ENCODE measurements around the gene CSNK1D.

CSNK1D gene

GRCh38 chr17:82226809-82227628 lies 46.5 kb downstream of the CSNK1D start:
- no peak for DNase-seq

GRCh38 chr17:82226146-82226808 lies 47.2 kb downstream of the CSNK1D start:
- no peak for DNase-seq

- no peak for DNase-seq
Measured at GRCh38 chr17:82225368-82226029, 48.0 kb downstream of the CSNK1D start.

- DNase-seq: no peak
Measured at GRCh38 chr17:82224666-82225065, 48.8 kb downstream of the CSNK1D start.

- no peak for DNase-seq
Measured at GRCh38 chr17:82223517-82223916, 50.0 kb downstream of the CSNK1D start.

- DNase-seq: no peak
Measured at GRCh38 chr17:82222816-82223215, 50.7 kb downstream of the CSNK1D start.

GRCh38 chr17:82221341-82221902 lies 52.1 kb downstream of the CSNK1D start:
- no peak for DNase-seq

- no peak for DNase-seq
Measured at GRCh38 chr17:82219753-82220709, 53.5 kb downstream of the CSNK1D start.

- no peak for DNase-seq
Measured at GRCh38 chr17:82219083-82219482, 54.4 kb downstream of the CSNK1D start.

- no peak for DNase-seq
Measured at GRCh38 chr17:82218349-82219075, 55.0 kb downstream of the CSNK1D start.

GRCh38 chr17:82217530-82218204 lies 55.8 kb downstream of the CSNK1D start:
- no peak for DNase-seq

- DNase-seq: no peak
Measured at GRCh38 chr17:82217120-82217529, 56.4 kb downstream of the CSNK1D start.

- DNase-seq: no peak
Measured at GRCh38 chr17:82216301-82217119, 57.0 kb downstream of the CSNK1D start.

GRCh38 chr17:82215972-82216300 lies 57.6 kb downstream of the CSNK1D start:
- no peak for DNase-seq

- peak; percentile 57 for DNase-seq
Measured at GRCh38 chr17:82215095-82215971, 58.2 kb downstream of the CSNK1D start.

GRCh38 chr17:82214012-82214628 lies 59.4 kb downstream of the CSNK1D start:
- DNase-seq: no peak

GRCh38 chr17:82213251-82214011 lies 60.1 kb downstream of the CSNK1D start:
- DNase-seq: peak; percentile 78
